NCI-H345 treated with DMSO at 0.1 percent for 48 hours (cell line): ENCODE data around the gene C11orf24.
"Not testable (repeated sequence)": the region's sequence is repeated elsewhere in the genome, so short reads cannot be mapped to it uniquely, and the experiment has no call there.

Experiments
- DNase-seq: peaks from one replicate; lab custom pipeline; 2025; ENCODE audit not compliant: unreplicated experiment; lab: John Stamatoyannopoulos, UW

The C11orf24 gene

DNA sequence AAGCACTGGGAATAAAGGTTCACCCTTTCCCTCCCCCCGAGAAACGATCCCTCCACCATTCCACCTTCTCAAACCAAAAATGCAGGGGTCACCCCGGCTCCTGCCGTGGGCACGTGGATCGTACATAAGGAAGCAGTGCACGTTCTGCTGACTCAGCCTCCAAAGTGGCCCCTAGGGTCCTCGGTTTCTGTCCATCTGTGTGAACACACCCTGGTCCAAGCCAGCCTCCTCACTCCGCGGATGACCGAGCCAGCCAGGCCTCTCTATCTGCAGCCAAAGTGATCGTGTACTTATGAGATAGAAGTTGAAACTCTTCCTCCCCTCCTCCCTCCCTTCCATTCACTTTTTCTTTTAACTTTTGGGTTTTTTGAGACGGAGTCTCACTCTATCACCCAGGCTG, 16.2 kb downstream of the C11orf24 start:
- no peak for DNase-seq

DNA sequence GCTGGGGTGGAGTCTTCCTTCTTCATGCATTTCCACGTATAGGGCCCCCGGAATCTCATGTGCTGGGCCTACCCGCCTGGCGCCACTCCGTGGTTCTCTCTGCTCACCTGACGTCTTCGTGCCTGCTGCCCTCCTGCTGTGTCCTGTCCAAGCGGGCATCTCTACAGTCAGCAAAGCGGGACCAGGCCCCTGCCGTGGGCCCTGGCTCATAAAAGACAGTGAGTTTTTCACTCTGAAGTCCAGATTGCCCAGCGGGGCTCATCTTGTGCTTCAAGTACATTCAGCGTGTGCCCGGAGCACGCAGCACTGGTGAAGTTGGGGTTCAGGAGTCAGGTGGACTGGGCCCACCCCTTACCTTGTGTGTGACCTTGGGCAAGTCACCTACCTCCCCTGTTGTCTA, 17.4 kb downstream of the C11orf24 start:
- no peak for DNase-seq

GRCh38 chr11:68251765-68252164, 20.0 kb downstream of the C11orf24 start:
- DNase-seq, result no peak

DNA sequence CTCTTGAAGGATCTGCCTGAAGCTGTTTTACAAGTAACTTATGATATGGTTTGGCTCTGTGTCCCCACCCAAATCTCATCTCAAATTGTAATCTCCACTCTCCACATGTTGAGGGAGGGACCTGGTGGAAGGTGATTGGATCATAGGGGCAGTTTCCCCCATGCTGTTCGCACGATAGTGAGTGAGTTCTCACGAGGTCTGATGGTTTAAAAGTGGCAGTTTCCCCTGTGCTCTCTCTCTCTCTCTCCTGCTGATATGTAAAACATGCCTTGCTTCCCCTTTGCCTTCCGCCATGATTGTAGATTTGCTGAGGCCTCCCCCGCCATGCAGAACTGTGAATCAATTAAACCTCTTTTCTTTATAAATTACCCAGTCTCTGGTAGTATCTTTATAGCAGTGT, 26.9 kb downstream of the C11orf24 start:
- DNase-seq, result not testable (repeated sequence)

GRCh38 chr11:68243847-68244246, 27.9 kb downstream of the C11orf24 start:
- DNase-seq, result not testable (repeated sequence)

GRCh38 chr11:68242616-68243015, 29.2 kb downstream of the C11orf24 start:
- no peak for DNase-seq

GRCh38 chr11:68231621-68232020, 40.2 kb downstream of the C11orf24 start:
- no peak for DNase-seq

- no peak for DNase-seq
Observed at GRCh38 chr11:68229601-68230000, 42.2 kb downstream of the C11orf24 start.

- no peak for DNase-seq
Observed at GRCh38 chr11:68226421-68226820, 45.4 kb downstream of the C11orf24 start.

DNA sequence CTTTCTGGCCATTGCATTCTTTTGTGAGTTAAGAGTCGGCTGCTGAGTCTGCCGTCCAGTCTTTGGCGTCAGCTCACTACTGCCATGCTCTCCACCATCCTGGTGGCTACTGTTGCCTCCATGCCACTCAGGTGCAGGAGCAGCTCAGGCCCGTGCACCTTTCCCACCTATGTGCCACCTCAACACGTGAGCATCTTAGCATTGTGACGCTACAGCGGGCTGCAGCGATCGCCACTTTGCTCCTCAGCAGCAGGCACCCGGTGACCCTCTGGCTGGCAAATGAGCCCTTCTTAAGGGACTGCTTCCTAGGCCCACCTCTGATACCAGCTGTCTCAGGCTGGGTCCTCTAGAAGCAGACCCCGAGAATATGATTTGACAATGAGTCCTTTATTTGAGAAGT, 47.2 kb downstream of the C11orf24 start:
- no peak for DNase-seq

DNA sequence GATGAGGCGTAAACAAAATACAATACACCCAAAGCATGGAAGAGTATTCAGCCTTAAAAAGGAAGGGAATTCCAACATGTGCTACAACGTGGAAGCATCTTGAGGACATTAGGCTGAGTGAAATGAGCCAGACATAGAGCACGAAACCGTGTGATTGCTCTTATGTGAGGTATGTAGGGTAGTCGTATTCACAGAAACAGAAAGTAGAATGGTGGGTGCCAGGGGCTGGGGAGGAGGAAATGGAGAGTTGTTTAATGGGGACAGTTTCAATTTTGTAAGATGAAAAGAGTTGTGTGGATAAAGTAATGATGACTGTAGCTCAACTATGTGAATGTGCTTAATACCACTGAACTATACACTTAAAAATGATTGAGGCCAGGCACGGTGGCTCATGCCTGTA, 48.5 kb downstream of the C11orf24 start:
- DNase-seq, result no peak

GRCh38 chr11:68221406-68221805, 50.4 kb downstream of the C11orf24 start:
- no peak for DNase-seq

GRCh38 chr11:68216171-68216938, 55.4 kb downstream of the C11orf24 start:
- no peak for DNase-seq

DNA sequence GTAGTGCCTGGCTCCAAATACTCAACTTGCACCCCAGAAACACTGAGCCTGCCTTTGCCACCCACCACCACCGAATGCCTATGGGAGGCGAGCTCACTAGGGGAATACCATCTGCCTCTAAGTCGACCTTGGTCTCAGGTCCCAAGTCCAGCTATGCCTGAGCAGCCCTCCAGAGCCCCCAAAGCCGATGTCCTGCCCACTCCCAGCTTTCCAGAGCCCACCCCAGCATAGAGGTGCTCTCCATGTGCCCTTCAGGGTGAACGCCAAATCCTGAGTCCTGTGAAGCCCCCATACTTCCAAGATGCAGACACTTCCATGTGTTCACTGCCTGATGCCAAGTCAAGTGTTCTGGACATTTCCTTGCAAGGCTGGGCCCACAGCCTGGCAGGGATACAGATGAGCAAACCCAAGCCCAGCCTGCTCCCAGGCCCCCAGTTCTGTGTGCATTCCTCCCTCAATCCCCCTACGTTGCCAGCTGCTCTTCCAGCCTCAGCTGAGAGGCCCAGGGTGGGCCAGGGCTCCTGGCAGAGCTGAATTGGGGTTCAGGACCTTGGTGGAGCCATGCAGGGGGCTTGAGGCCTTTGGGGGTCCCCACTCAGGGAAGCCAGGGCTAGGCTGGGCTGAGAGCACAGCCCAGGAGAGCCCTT, 56.1 kb downstream of the C11orf24 start:
- DNase-seq, result no peak

- no peak for DNase-seq
Observed at GRCh38 chr11:68215087-68215445, 56.7 kb downstream of the C11orf24 start.

DNA sequence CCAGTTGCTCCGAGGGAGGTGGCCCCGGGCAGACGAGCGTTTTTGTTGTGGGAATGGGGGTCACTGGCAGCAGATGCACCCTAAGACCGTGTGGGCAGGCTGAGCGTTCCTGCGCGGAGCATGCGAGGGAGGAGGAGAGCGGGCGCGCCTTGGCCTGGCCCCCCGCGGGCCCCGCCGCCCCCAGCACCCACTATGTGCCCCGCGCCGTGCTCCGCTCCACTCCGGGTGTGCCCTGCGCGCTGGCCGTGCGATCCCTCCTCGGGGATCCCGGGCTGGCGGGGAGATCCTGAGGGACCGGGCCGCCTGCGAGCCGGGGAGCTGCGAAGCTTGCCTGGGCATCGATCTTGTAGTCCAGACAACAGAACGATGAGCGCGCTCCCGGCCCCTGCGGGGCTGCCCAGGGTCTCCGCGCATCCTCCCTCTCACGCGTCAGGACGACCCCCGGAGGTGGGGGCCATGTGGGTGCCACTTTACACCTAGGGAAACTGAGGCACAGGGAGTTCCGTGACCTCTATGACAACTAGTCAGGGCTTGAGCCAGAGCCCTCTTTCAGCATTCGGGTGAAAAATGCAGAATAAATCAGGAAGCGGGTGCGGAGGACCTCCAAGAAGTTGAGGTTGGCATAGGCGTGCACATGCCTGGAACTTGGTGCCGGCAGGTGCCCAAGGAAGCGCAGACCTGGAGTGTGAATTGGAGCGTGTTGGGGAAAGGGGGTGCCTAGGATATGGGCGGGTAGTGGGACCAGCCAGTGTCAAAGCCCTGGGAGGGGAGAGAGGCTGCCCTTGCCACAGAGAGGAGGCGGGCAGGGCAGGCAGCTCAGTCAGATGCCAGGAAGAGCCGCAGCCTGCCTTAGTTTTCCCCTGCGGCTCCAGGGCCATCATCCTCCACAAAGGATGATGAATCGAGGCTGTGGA, 57.3 kb downstream of the C11orf24 start:
- no peak for DNase-seq

- DNase-seq, result peak; percentile 56
Observed at GRCh38 chr11:68213555-68214172, 58.1 kb downstream of the C11orf24 start.

- no peak for DNase-seq
Observed at GRCh38 chr11:68213135-68213515, 58.6 kb downstream of the C11orf24 start, which contains the start of gene KMT5B. KMT5B (minus strand) TSS chr11:68213296; CDS start chr11:68190076, 23,220 bp downstream.

- DNase-seq, result no peak
Observed at GRCh38 chr11:68212421-68213134, 59.2 kb downstream of the C11orf24 start.

DNA sequence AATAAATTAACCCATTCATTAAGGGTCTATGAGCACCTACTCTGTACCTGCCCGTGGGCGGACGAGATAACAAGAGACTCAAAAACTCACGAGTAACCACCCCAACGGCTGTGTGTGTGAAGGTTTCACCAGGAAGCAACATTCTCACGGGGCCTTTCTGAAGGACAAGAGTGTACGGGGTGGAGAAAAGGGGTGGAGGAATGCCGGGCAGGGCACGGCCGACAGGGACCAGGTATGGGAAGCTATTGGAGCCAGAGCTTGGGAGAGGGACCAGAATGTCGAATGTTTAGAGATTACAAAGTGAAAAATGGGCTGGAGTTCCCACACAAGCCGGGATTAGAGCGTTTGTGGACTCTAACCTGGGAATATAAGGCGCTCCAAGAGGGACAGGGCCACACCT, 60.2 kb downstream of the C11orf24 start:
- DNase-seq, result no peak
